Measurements from ENCODE around the gene PLOD1. TPM values are rescaled to one million over a fixed set of nuclear protein-coding genes. Genes with fewer than 3 reads are reported as not detected.

The PLOD1 gene
- total RNA-seq, 1 experiment from 2014 or later, result 80.2 TPM

DNA sequence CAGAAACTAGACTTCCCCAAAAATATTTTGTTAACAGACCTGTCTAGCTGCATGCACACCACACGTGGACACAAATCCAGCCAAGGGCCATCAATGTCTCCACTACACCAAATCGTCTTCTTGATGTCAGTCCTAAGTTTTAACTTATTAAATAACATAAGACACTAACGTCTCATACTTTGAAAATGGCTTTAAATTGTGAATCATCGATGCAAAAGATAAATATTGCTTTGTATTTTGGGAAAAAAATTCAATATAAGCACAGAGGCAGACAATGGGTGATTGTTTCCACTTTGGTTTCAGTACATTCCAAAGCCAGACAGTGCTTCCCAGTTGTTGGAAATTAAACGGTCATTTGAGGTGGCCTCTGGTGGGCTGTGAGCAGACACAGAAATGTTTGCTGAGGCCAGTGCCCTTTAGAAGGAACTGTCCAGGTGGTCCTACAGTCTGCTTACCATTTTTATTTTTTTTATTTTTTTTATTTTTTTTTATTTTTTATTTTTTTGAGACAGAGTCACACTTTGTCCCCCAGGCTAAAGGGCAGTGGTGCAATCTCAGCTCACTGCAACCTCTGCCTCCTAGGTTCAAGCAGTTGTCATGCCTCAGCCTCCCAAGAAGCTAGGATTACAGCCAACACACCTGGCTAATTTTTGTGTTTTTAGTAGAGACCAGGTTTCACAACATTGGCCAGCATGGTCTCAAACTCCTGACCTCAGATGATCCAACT lies 6.5 kb upstream of the PLOD1 start:
- Mint-ChIP-seq H3K4me1 (ENCODE audit: low read depth, unreplicated experiment) (peaks cover 26% of the 10 kb centered on the region), H3K27me3 (ENCODE audit: unreplicated experiment) (no peaks in the 10 kb centered on the region), H3K4me3 (ENCODE audit: low read depth, unreplicated experiment) (no peak overlapping the region), H3K36me3 (ENCODE audit: insufficient read depth, unreplicated experiment) (peaks cover 27% of the 10 kb centered on the region), H3K9me3 (ENCODE audit: low read depth, unreplicated experiment) (no peaks in the 10 kb centered on the region), H3K27ac (ENCODE audit: unreplicated experiment) (peak overlapping the region; percentile 63)
- TF ChIP-seq, protein P1, sequence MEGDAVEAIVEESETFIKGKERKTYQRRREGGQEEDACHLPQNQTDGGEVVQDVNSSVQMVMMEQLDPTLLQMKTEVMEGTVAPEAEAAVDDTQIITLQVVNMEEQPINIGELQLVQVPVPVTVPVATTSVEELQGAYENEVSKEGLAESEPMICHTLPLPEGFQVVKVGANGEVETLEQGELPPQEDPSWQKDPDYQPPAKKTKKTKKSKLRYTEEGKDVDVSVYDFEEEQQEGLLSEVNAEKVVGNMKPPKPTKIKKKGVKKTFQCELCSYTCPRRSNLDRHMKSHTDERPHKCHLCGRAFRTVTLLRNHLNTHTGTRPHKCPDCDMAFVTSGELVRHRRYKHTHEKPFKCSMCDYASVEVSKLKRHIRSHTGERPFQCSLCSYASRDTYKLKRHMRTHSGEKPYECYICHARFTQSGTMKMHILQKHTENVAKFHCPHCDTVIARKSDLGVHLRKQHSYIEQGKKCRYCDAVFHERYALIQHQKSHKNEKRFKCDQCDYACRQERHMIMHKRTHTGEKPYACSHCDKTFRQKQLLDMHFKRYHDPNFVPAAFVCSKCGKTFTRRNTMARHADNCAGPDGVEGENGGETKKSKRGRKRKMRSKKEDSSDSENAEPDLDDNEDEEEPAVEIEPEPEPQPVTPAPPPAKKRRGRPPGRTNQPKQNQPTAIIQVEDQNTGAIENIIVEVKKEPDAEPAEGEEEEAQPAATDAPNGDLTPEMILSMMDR (IDR thresholded peaks at IDR 0.05; ENCODE audit: unreplicated experiment), result no peak
- BruUV-seq (replicated peaks), result no TSS peak
- no peak for DNase-seq
- CTCF ChIA-PET, result no interaction called here
- intact Hi-C loops (cut with micrococcal nuclease; ENCODE audit: unreplicated experiment), result no loop called here

DNA sequence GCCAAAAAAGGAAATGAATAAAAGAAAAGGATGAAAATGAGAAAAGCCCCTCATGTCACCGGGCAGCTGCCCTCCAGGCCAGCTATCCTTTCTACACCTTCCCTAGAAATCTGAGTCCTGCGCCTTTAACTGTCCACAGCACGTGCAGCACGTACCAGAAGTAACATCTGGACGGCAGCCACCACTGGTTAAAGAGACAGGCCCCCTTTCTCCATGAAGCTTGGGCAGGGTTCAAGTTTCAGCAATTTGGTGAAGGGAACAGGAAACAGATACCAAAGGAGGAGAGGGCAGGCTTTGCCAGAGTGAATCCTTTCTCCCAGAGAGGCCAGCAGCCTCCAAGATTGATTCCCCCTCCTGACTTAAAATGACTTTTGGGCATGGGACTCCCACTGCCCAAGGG lies 4.7 kb upstream of the PLOD1 start:
- Mint-ChIP-seq H3K36me3 (ENCODE audit: insufficient read depth, unreplicated experiment) (peaks cover 28% of the 10 kb centered on the region), H3K4me1 (ENCODE audit: low read depth, unreplicated experiment) (peaks cover 9% of the 10 kb centered on the region), H3K27ac (ENCODE audit: unreplicated experiment) (no peak overlapping the region), H3K4me3 (ENCODE audit: low read depth, unreplicated experiment) (no peak overlapping the region), H3K27me3 (ENCODE audit: unreplicated experiment) (no peaks in the 10 kb centered on the region), H3K9me3 (ENCODE audit: low read depth, unreplicated experiment) (no peaks in the 10 kb centered on the region)
- BruUV-seq (replicated peaks), result no TSS peak
- no peak for DNase-seq
- CTCF ChIA-PET, result no interaction called here
- intact Hi-C loops (cut with micrococcal nuclease; ENCODE audit: unreplicated experiment), result no loop called here
- TF ChIP-seq, protein P1 (IDR thresholded peaks at IDR 0.05; ENCODE audit: unreplicated experiment), result no peak

DNA sequence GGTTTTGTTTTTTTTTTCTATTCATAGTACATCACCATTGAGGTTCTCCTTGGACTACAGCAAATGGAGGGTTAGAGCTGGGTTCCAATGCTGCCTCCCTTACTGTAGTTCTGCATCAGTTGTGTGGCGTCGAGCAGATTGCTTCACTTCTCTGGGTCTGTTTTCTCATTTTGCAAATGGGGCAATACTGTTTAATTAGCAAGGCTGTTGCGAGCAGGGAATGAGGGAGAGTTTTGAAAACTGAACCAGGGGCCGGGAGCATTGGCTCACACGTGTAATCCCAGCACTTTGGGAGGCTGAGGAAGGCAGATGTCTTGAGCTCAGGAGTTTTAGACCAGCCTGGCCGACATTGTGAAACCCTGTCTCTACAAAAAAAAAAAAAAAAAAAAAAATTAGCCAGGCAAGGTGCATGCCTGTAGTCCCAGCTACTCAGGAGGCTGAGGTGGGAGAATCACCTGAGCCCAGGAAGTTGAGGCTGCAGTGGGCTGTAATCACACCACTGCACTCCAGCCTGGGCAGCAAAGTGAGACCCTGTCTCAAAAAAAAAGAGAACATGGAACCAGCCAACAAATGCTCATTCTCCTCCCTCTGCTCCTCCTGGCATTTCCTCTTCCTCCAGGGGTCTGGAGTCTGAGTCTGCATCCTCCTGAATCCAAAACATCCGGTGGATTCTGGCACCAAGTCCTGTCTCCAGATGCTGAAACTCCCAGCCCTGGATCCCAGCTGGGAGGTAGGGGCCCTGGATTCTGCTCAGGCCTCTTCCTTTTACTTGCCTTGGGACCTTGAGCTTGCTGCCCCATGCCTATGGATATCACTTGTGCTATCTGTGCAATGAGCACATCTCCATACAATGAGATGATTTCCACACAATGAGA lies 3.7 kb upstream of the PLOD1 start:
- peaks cover 9% of the 10 kb centered on the region for H3K4me1 Mint-ChIP-seq (ENCODE audit: low read depth, unreplicated experiment)
- DNase-seq, result no peak
- BruUV-seq (replicated peaks), result no TSS peak
- H3K9me3 Mint-ChIP-seq (ENCODE audit: low read depth, unreplicated experiment), result no peaks in the 10 kb centered on the region
- H3K27me3 Mint-ChIP-seq (ENCODE audit: unreplicated experiment), result no peaks in the 10 kb centered on the region
- CTCF ChIA-PET, result no interaction called here
- H3K27ac Mint-ChIP-seq (ENCODE audit: unreplicated experiment), result no peak overlapping the region
- TF ChIP-seq, protein P1 (IDR thresholded peaks at IDR 0.05; ENCODE audit: unreplicated experiment), result no peak
- intact Hi-C loops (cut with micrococcal nuclease; ENCODE audit: unreplicated experiment), result no loop called here
- H3K4me3 Mint-ChIP-seq (ENCODE audit: low read depth, unreplicated experiment), result no peak overlapping the region
- peaks cover 21% of the 10 kb centered on the region for H3K36me3 Mint-ChIP-seq (ENCODE audit: insufficient read depth, unreplicated experiment)

DNA sequence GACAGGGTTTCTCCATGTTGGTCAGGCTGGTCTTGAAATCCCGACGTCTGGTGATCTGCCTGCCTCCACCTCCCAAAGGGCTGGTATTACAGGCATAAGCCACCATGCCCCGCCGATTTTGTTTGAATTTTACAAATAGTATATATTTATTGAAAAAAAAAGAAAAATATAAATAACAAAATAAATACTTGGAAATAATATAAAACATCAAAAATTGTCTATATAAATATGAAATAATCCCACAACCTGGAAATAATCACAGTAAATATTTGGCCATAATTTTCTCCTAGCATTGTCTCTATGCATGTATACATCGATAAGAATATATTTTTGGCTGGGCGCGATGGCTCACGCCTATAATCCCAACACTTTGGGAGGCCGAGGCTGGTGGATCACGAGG lies 2.7 kb upstream of the PLOD1 start:
- TF ChIP-seq, protein P1 (IDR thresholded peaks at IDR 0.05; ENCODE audit: unreplicated experiment), result no peak
- H3K36me3 Mint-ChIP-seq (ENCODE audit: insufficient read depth, unreplicated experiment), result peaks cover 11% of the 10 kb centered on the region
- CTCF ChIA-PET, result interaction anchor here (0.7 kb wide), 1 partner anchor 669 kb away, joined by 3 read pairs; no protein-coding TSS in a partner anchor
- no TSS peak for BruUV-seq (replicated peaks)
- no peak overlapping the region for H3K27ac Mint-ChIP-seq (ENCODE audit: unreplicated experiment)
- H3K27me3 Mint-ChIP-seq (ENCODE audit: unreplicated experiment), result no peaks in the 10 kb centered on the region
- no peaks in the 10 kb centered on the region for H3K9me3 Mint-ChIP-seq (ENCODE audit: low read depth, unreplicated experiment)
- intact Hi-C loops (cut with micrococcal nuclease; ENCODE audit: unreplicated experiment), result no loop called here
- peaks cover 5% of the 10 kb centered on the region for H3K4me1 Mint-ChIP-seq (ENCODE audit: low read depth, unreplicated experiment)
- H3K4me3 Mint-ChIP-seq (ENCODE audit: low read depth, unreplicated experiment), result no peak overlapping the region
- no peak for DNase-seq
